H1 (cell line): ENCODE data around the gene GLIS2. TPM values are rescaled to one million over a fixed set of nuclear protein-coding genes. Genes with fewer than 3 reads are reported as not detected.
A peak's percentile ranks its signal among the peaks of the same experiment; 100 is the strongest.

Experiments used
- CTCF ChIA-PET: fragments of 300-600 bp; sonication (Branson Sonifier 250); formaldehyde crosslinking; loops from one replicate; lab custom pipeline; 2021; ENCODE audit not compliant: partially characterized antibody; lab: Charles Lee
- POLR2A ChIA-PET: fragments of 300-600 bp; sonication (Branson Sonifier 250); formaldehyde crosslinking; loops from one replicate; lab custom pipeline; 2021; ENCODE audit warnings: inconsistent platforms; ENCODE audit not compliant: partially characterized antibody; lab: Charles Lee
- DNase-seq, 2 experiments: peaks; one replicate each; pipeline versions ENCODE4 v3.0.0 to v3.0.0-alpha.2; 2010 to 2022; ENCODE audit warnings: low spot score in 2 of 2, low read depth in 1 of 2, mixed read lengths in 1 of 2
- FAIRE-seq: peaks from 2 replicates; lab custom pipeline; 2011; peaks lifted over from hg19 to GRCh38; lab: Jason Lieb, UNC
- H2AFZ ChIP-seq: 2 replicates; pipeline ENCODE4 v1.8.1; 2012; ENCODE audit warnings: low read length, inconsistent platforms
- H2AK5ac ChIP-seq: 2 replicates; pipeline ENCODE4 v1.6.1; 2013; ENCODE audit warnings: low read depth, low read length
- H2BK120ac ChIP-seq: replicated peaks from 2 replicates; pipeline ENCODE3; 2013; ENCODE audit warnings: low read depth, low read length, inconsistent platforms
- H2BK12ac ChIP-seq: 2 replicates; pipeline ENCODE4 v1.6.1; 2013; ENCODE audit warnings: low read depth, low read length
- H2BK15ac ChIP-seq: 2 replicates; pipeline ENCODE4 v1.6.1; 2013; ENCODE audit warnings: low read length
- H2BK20ac ChIP-seq: 2 replicates; pipeline ENCODE4 v1.6.1; 2013; ENCODE audit warnings: low read length
- H2BK5ac ChIP-seq: 2 replicates; pipeline ENCODE4 v1.6.1; 2013; ENCODE audit warnings: low read depth, low read length
- H3K14ac ChIP-seq: 2 replicates; pipeline ENCODE4 v1.6.1; 2013; ENCODE audit warnings: inconsistent platforms; ENCODE audit not compliant: insufficient read length
- H3K18ac ChIP-seq: 2 replicates; pipeline ENCODE4 v1.6.1; 2013; ENCODE audit warnings: low read length; ENCODE audit errors: extremely low read depth
- H3K23ac ChIP-seq: 2 replicates; pipeline ENCODE4 v1.6.1; 2013; ENCODE audit warnings: inconsistent platforms; ENCODE audit not compliant: insufficient read length
- H3K23me2 ChIP-seq: 2 replicates; pipeline ENCODE4 v1.6.1; 2013; ENCODE audit warnings: low read depth, low read length
- H3K27ac ChIP-seq: 2 replicates; pipeline ENCODE4 v1.6.1; 2011; ENCODE audit warnings: low read depth, low read length, inconsistent platforms
- H3K27me3 ChIP-seq, 4 experiments: replicated peaks in 1 of 4; 1 replicate in 1 of 4; 2 replicates in 3 of 4; pipeline versions ENCODE4 v1.6.1 to v1.8.1; 2011 to 2013; ENCODE audit warnings: low read length in 3 of 4, mild to moderate bottlenecking in 3 of 4, inconsistent platforms in 2 of 4, mixed read lengths in 2 of 4, moderate library complexity in 1 of 4; ENCODE audit not compliant: control insufficient read depth in 3 of 4, insufficient read depth in 3 of 4; ENCODE audit errors: extremely low read depth in 1 of 4
- H3K36me3 ChIP-seq, 4 experiments: 2 replicates each; pipeline versions ENCODE4 v1.6.1 to v1.8.1; 2011 to 2013; ENCODE audit warnings: mild to moderate bottlenecking in 4 of 4, low read length in 3 of 4, moderate library complexity in 2 of 4, control low read depth in 1 of 4, inconsistent platforms in 1 of 4; ENCODE audit not compliant: insufficient read depth in 4 of 4, control insufficient read depth in 2 of 4
- H3K4ac ChIP-seq: replicated peaks from 2 replicates; pipeline ENCODE3; 2013; ENCODE audit warnings: low read length, low read depth, mixed read lengths, inconsistent platforms; ENCODE audit not compliant: insufficient read length
- H3K4me1 ChIP-seq, 4 experiments: replicated peaks in 1 of 4; 1 replicate in 1 of 4; 2 replicates in 3 of 4; pipeline versions ENCODE4 v1.6.1 to v1.8.1; 2011 to 2013; ENCODE audit warnings: low read length in 3 of 4, inconsistent platforms in 2 of 4, mixed read lengths in 1 of 4; ENCODE audit not compliant: insufficient read depth in 4 of 4, control insufficient read depth in 3 of 4
- H3K4me2 ChIP-seq, 2 experiments: 2 replicates each; pipeline versions ENCODE4 v1.6.1 to v1.8.1; 2011 to 2013; ENCODE audit warnings: low read depth in 2 of 2, low read length in 2 of 2, control low read depth in 1 of 2, inconsistent platforms in 1 of 2, mild to moderate bottlenecking in 1 of 2; ENCODE audit not compliant: insufficient read depth in 1 of 2
- H3K4me3 ChIP-seq, 4 experiments: fragments of 200-600, 300-600 bp in 1 of 4; sonication (generic), shearing (Covaris generic), sonication (Bioruptor Twin) in 1 of 4; 2 replicates each; pipeline versions ENCODE4 v1.5.1 to v1.8.1; 2011 to 2016; ENCODE audit warnings: low read length in 4 of 4, low read depth in 3 of 4, control low read depth in 2 of 4, inconsistent platforms in 2 of 4, mild to moderate bottlenecking in 2 of 4, mixed read lengths in 1 of 4, moderate library complexity in 1 of 4; ENCODE audit not compliant: insufficient read depth in 2 of 4; ENCODE audit errors: extremely low read depth in 1 of 4
- H3K56ac ChIP-seq: replicated peaks from 2 replicates; pipeline ENCODE3; 2013; ENCODE audit warnings: low read depth, mild to moderate bottlenecking, mixed read lengths, low read length, inconsistent platforms; ENCODE audit not compliant: insufficient read length
- H3K79me1 ChIP-seq: 2 replicates; pipeline ENCODE4 v1.6.1; 2013; ENCODE audit warnings: low read depth, low read length, control low read depth
- H3K79me2 ChIP-seq, 2 experiments: 2 replicates each; pipeline versions ENCODE4 v1.6.1 to v1.8.1; 2012 to 2013; ENCODE audit warnings: low read length in 2 of 2, mild to moderate bottlenecking in 2 of 2, inconsistent platforms in 1 of 2; ENCODE audit not compliant: insufficient read depth in 2 of 2, control insufficient read depth in 1 of 2
- H3K9ac ChIP-seq, 4 experiments: replicated peaks in 1 of 4; 1 replicate in 1 of 4; 2 replicates in 3 of 4; pipeline versions ENCODE4 v1.6.1 to v1.8.1; 2011 to 2013; ENCODE audit warnings: low read depth in 3 of 4, low read length in 3 of 4, control low read depth in 2 of 4, mild to moderate bottlenecking in 2 of 4, moderate library complexity in 2 of 4, inconsistent platforms in 1 of 4; ENCODE audit errors: extremely low read depth in 1 of 4
- H3K9me3 ChIP-seq, 2 experiments: 2 replicates each; pipeline versions ENCODE4 v1.6.1 to v1.8.1; 2012 to 2013; ENCODE audit warnings: mild to moderate bottlenecking in 2 of 2, moderate library complexity in 2 of 2, control low read depth in 1 of 2, inconsistent platforms in 1 of 2, low read depth in 1 of 2, low read length in 1 of 2, mixed read lengths in 1 of 2; ENCODE audit not compliant: insufficient read depth in 2 of 2
- H4K20me1 ChIP-seq, 2 experiments: replicated peaks in 1 of 2; 2 replicates each; pipeline versions ENCODE3 to v1.8.1; 2011 to 2013; ENCODE audit warnings: inconsistent platforms in 2 of 2, low read length in 2 of 2, mild to moderate bottlenecking in 1 of 2; ENCODE audit not compliant: insufficient read depth in 2 of 2, control insufficient read depth in 1 of 2
- H4K5ac ChIP-seq: 2 replicates; pipeline ENCODE4 v1.6.1; 2013; ENCODE audit warnings: low read length, low read depth, mixed read lengths, inconsistent platforms; ENCODE audit not compliant: insufficient read length
- H4K8ac ChIP-seq: 2 replicates; pipeline ENCODE4 v1.8.0; 2013; ENCODE audit warnings: mild to moderate bottlenecking, moderate library complexity, low read length, inconsistent platforms; ENCODE audit not compliant: insufficient read depth; ENCODE audit errors: extremely low read depth
- H4K91ac ChIP-seq: replicated peaks from 2 replicates; pipeline ENCODE3; 2013; ENCODE audit warnings: low read length, mixed read lengths, inconsistent platforms; ENCODE audit not compliant: insufficient read length
- BACH1 ChIP-seq: IDR thresholded peaks from 2 replicates; pipeline ENCODE4 v1.6.1; 2012; ENCODE audit warnings: low read length, improper control_type of control experiment
- BCL11A ChIP-seq, 2 experiments: IDR thresholded peaks; one replicate each; pipeline ENCODE4 v1.6.1; 2011; ENCODE audit warnings: low read depth in 2 of 2, low read length in 2 of 2, mild to moderate bottlenecking in 2 of 2
- JUN ChIP-seq: IDR thresholded peaks from 2 replicates; pipeline ENCODE4 v1.6.1; 2011; ENCODE audit warnings: low read depth, mild to moderate bottlenecking, improper control_type of control experiment, low read length
- KDM4A ChIP-seq: IDR thresholded peaks from one replicate; pipeline ENCODE4 v1.7.1; 2012; ENCODE audit warnings: low read depth, mild to moderate bottlenecking, moderate library complexity, low read length, inconsistent platforms; ENCODE audit not compliant: severe bottlenecking
- PHF8 ChIP-seq: fragments of 200-600 bp; sonication (generic); conservative IDR thresholded peaks from 2 replicates; pipeline ENCODE4 v1.7.1; 2012; ENCODE audit warnings: low read depth, mild to moderate bottlenecking, inconsistent platforms, low read length, moderate library complexity
- POLR2A ChIP-seq, 2 experiments: IDR thresholded peaks; 1 replicate in 1 of 2; 2 replicates in 1 of 2; pipeline ENCODE4 v1.6.1; 2011; ENCODE audit warnings: low read depth in 2 of 2, low read length in 2 of 2, mild to moderate bottlenecking in 2 of 2; ENCODE audit errors: control extremely low read depth in 1 of 2
- POLR2AphosphoS5 ChIP-seq: IDR thresholded peaks from 2 replicates; pipeline ENCODE4 v1.6.1; 2011; ENCODE audit warnings: low read depth, low read length
- SP1 ChIP-seq: IDR thresholded peaks from 2 replicates; pipeline ENCODE4 v1.6.1; 2011; ENCODE audit warnings: low read depth, low read length
- SP4 ChIP-seq: IDR thresholded peaks from 2 replicates; pipeline ENCODE4 v1.6.1; 2012; ENCODE audit warnings: low read length, inconsistent platforms
- TAF1 ChIP-seq: IDR thresholded peaks from 2 replicates; pipeline ENCODE4 v1.6.1; 2011; ENCODE audit warnings: mild to moderate bottlenecking, low read depth, low read length
- TBP ChIP-seq: IDR thresholded peaks from 2 replicates; pipeline ENCODE4 v1.6.1; 2011; ENCODE audit warnings: low read depth, low read length, improper control_type of control experiment
- WGBS, 2 experiments: shearing (Covaris generic) in 1 of 2; methylation state at CpG; one replicate each; pipeline versions ENCODE4 v1.1.6 to v1.1.7; 2013 to 2015; ENCODE audit warnings: low lambda C conversion rate in 2 of 2, mixed read lengths in 2 of 2, inconsistent platforms in 1 of 2, low coverage in 1 of 2, missing lambda C conversion rate in 1 of 2; ENCODE audit not compliant: insufficient replicate concordance in 2 of 2, insufficient coverage in 1 of 2, insufficient read length in 1 of 2; ENCODE audit errors: extremely low coverage in 1 of 2, missing lambda C conversion rate in 1 of 2; 5-methylcytosine and 5-hydroxymethylcytosine counted together
- polyA plus RNA-seq, 7 experiments: library from polyadenylated mRNA; depleted of rRNA in 3 of 7; stranded (reverse) in 5 of 7; unstranded in 2 of 7; fragments of >200 nt in 5 of 7; fragments of 200-250 nt in 2 of 7; gene quantifications; 1 replicate in 5 of 7; 2 replicates in 1 of 7; 4 replicates in 1 of 7; pipeline versions ENCODE4 v1.2.1 to v1.2.3, GENCODE V29; 2011 to 2013; ENCODE audit warnings: missing spikeins in 2 of 7, mixed read lengths in 2 of 7
- total RNA-seq: library from RNA; stranded (reverse); fragmentation: NEBNext Ultra II Directional; extraction: Animal tissue kit (Norgen Biotek cat#: 25700); gene quantifications from 2 replicates; pipeline ENCODE4 v1.2.1, GENCODE V29; 2021
- TF ChIP-seq, protein P1 (sequence below): IDR thresholded peaks from 2 replicates; pipeline ENCODE4 v1.6.1; 2012; ENCODE audit warnings: inconsistent platforms

GLIS2 gene
- total and polyA plus RNA-seq, 2 of the 8 experiments (the other 6 are each of a cell fraction or from before 2014, with no cell fraction given) = 4.3 to 17.4 TPM

DNA sequence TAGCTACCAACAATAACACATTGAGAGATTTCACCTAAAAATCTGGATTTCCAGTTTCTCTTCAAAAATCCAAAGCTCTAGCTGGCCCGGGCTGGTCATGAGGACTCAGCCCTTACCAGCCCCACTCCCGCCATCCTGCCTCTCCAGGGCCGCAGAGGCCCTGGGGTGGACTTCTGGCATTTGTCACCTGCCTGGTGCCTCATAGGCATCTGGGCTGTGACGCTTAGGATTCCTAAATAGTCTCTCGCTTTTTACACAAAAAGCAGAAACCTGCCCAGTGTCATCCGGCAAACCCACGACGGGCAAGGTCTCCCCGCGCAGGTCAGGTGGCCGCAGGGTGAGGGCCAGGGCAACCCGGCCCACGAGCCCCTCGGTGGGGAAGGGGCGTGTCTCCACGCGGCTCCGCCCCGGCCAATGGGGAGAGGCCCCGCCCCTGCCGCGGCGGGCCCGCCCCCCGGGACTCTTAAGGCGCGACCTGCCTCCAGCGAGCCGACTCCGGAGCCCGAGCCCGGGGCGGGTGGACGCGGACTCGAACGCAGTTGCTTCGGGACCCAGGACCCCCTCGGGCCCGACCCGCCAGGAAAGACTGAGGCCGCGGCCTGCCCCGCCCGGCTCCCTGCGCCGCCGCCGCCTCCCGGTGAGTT is 55.6 kb downstream of the GLIS2 start, which contains the start of gene VASN:
VASN (plus strand) TSS at position 492 of the 644 bp plus-strand sequence. CDS start 9,030 bp downstream, outside the sequence.
- Histone ChIP-seq H3K79me2 (peaks cover 0 to 8% of the 10 kb centered on the region in 2 experiments; a peak in 1 of 4 replicates), H3K4ac (no peak within 1 kb of the TSS), H3K4me2 (peak within 1 kb of the TSS; percentile 87 to 90), H4K8ac (no peak within 1 kb of the TSS), H2BK12ac (no peak within 1 kb of the TSS), H3K36me3 (no peaks in the 10 kb centered on the region), H3K9me3 (no peaks in the 10 kb centered on the region), H2BK15ac (peak within 1 kb of the TSS; percentile 40; the same call in 1 of the 2 replicates), H3K27ac (no peak within 1 kb of the TSS), H3K4me3 (peak within 1 kb of the TSS; percentile 54 to 78 (median 59)), H3K14ac (no peak within 1 kb of the TSS), H3K23me2 (peaks cover 6% of the 10 kb centered on the region; the same call in 1 of the 2 replicates), H3K79me1 (peaks cover 4% of the 10 kb centered on the region), H3K56ac (no peak within 1 kb of the TSS), H2AFZ (no peak within 1 kb of the TSS), H2BK20ac (no peak within 1 kb of the TSS), H3K18ac (peak within 1 kb of the TSS; percentile 10), H3K9ac (peak within 1 kb of the TSS in 2 of 4 experiments; percentile 6 to 64; a peak in 4 of 7 replicates), H4K20me1 (peaks cover 4 to 16% of the 10 kb centered on the region in 2 experiments), H4K5ac (no peak within 1 kb of the TSS), H2BK5ac (0 out of 2 replicates have a peak within 1 kb of the TSS, but pooled peaks have one; percentile 18), H4K91ac (no peak within 1 kb of the TSS), H3K23ac (no peak within 1 kb of the TSS), H3K4me1 (peaks cover 4 to 40% (median 34%) of the 10 kb centered on the region in 4 experiments), H3K27me3 (peaks cover 0 to 3% (median under 1%) of the 10 kb centered on the region in 4 experiments; a peak in 2 of 7 replicates), H2AK5ac (no peak within 1 kb of the TSS), H2BK120ac (no peak within 1 kb of the TSS)
- 12% methylated on average over 38 of the region's 50 CpGs; no CpG with 5 or more reads in 1 of the 2 experiments for WGBS, 2 experiments
- no peak for FAIRE-seq
- ChIA-PET POLR2A (interaction anchor here (0.8 to 1.9 kb wide), 13 partner anchors 9 to 67 kb away, joined by 3 to 12 read pairs (median 5); partner anchors contain the start of genes CORO7 and PAM16), CTCF (interaction anchor here (0.6 to 24.8 kb wide), 12 partner anchors 7 to 118 kb away, joined by 3 to 659 read pairs (median 10); no protein-coding TSS in a partner anchor)
- DNase-seq = peak in 1 of 2 experiments; percentile 93
- TF ChIP-seq JUN (no peak), POLR2A (IDR thresholded peaks at IDR 0.05; ENCODE audit: control extremely low read depth in 1 of 2, low read depth in 2 of 2, low read length in 2 of 2) (peak in 1 of 2 experiments; percentile 97; a peak in 2 of 3 replicates), TAF1 (peak; percentile 94), SP1 (no peak), PHF8 (peak; percentile 94), TBP (peak; percentile 92), BACH1 (peak; percentile 54; the same call in 1 of the 2 replicates), POLR2AphosphoS5 (peak; percentile 82), BCL11A (IDR thresholded peaks at IDR 0.05; ENCODE audit: low read depth in 2 of 2, low read length in 2 of 2) (no peak), KDM4A (no peak), SP4 (peak; percentile 80; the same call in 1 of the 2 replicates)
- TF ChIP-seq, protein P1, sequence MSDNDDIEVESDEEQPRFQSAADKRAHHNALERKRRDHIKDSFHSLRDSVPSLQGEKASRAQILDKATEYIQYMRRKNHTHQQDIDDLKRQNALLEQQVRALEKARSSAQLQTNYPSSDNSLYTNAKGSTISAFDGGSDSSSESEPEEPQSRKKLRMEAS = no peak
